ENCODE data around the gene PKIG.

PKIG gene

DNA sequence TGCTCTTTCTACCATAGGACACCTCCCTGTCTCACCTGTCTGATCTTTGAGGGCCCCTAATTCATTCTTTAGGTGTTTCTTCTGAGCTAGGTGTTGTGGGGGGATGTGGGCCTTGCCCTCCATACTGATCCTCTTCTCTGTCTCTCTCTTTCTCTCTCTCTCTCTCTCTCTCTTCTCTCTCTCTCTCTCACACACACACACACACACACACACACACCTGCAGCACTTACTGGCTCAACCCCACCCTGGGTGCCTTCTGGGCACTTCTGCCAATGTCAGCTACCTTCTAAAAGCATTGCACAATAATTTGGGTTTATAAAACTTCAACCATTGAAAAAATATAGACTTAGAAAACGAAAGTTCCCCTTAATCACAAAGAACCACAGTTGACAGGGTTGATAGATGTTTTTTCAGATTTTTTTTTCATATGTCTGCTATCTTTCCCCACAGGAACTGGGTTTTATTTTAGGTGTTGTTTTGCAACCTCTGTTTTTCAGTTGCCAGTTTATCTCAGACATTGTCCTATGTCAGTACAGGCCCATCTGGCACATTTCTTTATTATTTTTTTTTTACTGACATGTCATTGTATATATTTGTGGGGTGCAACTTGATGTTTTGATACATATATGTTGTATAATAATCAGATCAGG is 28.1 kb downstream of the PKIG start:
- peaks cover 2% of the 10 kb centered on the region in 2 donors for H3K9me3 ChIP-seq (replicated peaks in 1 of 2; ENCODE audit: control insufficient read depth in 2 of 2, insufficient read depth in 1 of 2, low read depth in 1 of 2, low read length in 2 of 2)
- H3K18ac ChIP-seq (ENCODE audit: low read length), result no peak overlapping the region
- no peak overlapping the region for H4K91ac ChIP-seq (ENCODE audit: low read depth, low read length, poor library complexity)
- no peak overlapping the region for H3K4me3 ChIP-seq (ENCODE audit: low read length in 2 of 2)
- H2BK12ac ChIP-seq (ENCODE audit: low read length), result no peak overlapping the region
- H3K36me3 ChIP-seq (replicated peaks in 1 of 2; ENCODE audit: control insufficient read depth in 2 of 2, insufficient read depth in 2 of 2, low read length in 2 of 2), result peaks cover 8 to 16% of the 10 kb centered on the region in 2 donors
- no peak overlapping the region for H2AK5ac ChIP-seq (ENCODE audit: low read depth, low read length)
- H2BK15ac ChIP-seq (ENCODE audit: low read length), result no peak overlapping the region
- no peak overlapping the region for H2AFZ ChIP-seq (ENCODE audit: low read length)
- no peak overlapping the region for H2BK120ac ChIP-seq (ENCODE audit: low read depth, low read length)
- H3K4me1 ChIP-seq (ENCODE audit: control insufficient read depth in 2 of 2, insufficient read depth in 1 of 2, low read depth in 1 of 2, low read length in 2 of 2), result peaks cover 2 to 17% of the 10 kb centered on the region in 2 donors
- no peak overlapping the region for H3K27ac ChIP-seq (replicated peaks; ENCODE audit: low read length)
- H3K9ac ChIP-seq (ENCODE audit: low read depth, low read length, poor library complexity), result peak overlapping the region; percentile 39
- no peak overlapping the region for H4K8ac ChIP-seq (ENCODE audit: low read depth, low read length)
- no peak overlapping the region for H3K14ac ChIP-seq (ENCODE audit: low read length)
- no peak overlapping the region for H3K4me2 ChIP-seq (ENCODE audit: insufficient read depth, low read length, poor library complexity, severe bottlenecking)
- H2BK5ac ChIP-seq (ENCODE audit: low read length), result no peak overlapping the region
- no peak for DNase-seq (ENCODE audit: low spot score)
- no CpG with 5 or more reads among the region's 1 CpG for WGBS, 2 donors (ENCODE audit: extremely low coverage in 2 of 2, insufficient read length in 2 of 2, insufficient replicate concordance in 1 of 2)
- no peak overlapping the region for H3K23ac ChIP-seq (ENCODE audit: low read depth, low read length, poor library complexity)
- no peaks in the 10 kb centered on the region for H3K27me3 ChIP-seq (ENCODE audit: control insufficient read depth in 3 of 3, insufficient read depth in 3 of 3, low read depth in 1 of 3, low read length in 3 of 3)
- H3K4ac ChIP-seq (ENCODE audit: low read length), result no peak overlapping the region
- H3K79me1 ChIP-seq (ENCODE audit: low read depth, low read length), result peaks cover 1% of the 10 kb centered on the region

DNA sequence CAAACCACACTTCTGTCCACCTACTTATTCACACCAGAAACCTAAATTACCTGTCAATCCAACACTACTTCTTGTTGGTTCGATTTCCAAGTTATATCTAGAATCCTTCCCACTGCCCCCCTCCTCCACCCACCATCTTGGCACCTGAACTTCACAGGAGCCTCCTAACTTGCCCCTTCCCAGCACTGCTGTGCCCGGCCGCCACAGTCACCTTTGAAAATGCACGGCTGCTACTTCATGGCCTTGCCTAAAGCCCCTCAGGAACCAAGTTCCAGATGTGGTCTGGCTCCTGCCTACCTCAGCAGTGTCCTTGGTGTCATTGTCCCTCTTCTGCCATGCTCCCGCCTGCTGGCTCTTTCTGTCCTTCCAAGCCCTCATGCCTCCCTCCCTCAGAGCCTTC is 31.2 kb downstream of the PKIG start:
- no CpG with 5 or more reads among the region's 5 CpGs for WGBS, 2 donors (ENCODE audit: extremely low coverage in 2 of 2, insufficient read length in 2 of 2, insufficient replicate concordance in 1 of 2)
- Histone ChIP-seq H3K9me3 (replicated peaks in 1 of 2; ENCODE audit: control insufficient read depth in 2 of 2, insufficient read depth in 1 of 2, low read depth in 1 of 2, low read length in 2 of 2) (no peaks in the 10 kb centered on the region), H3K27me3 (ENCODE audit: control insufficient read depth in 3 of 3, insufficient read depth in 3 of 3, low read depth in 1 of 3, low read length in 3 of 3) (no peaks in the 10 kb centered on the region), H3K23ac (ENCODE audit: low read depth, low read length, poor library complexity) (no peak overlapping the region), H2BK12ac (ENCODE audit: low read length) (no peak overlapping the region), H3K27ac (replicated peaks; ENCODE audit: low read length) (no peak overlapping the region), H2AFZ (ENCODE audit: low read length) (no peak overlapping the region), H3K14ac (ENCODE audit: low read length) (no peak overlapping the region), H3K4me3 (ENCODE audit: low read length in 2 of 2) (no peak overlapping the region), H4K8ac (ENCODE audit: low read depth, low read length) (no peak overlapping the region), H2AK5ac (ENCODE audit: low read depth, low read length) (no peak overlapping the region), H2BK15ac (ENCODE audit: low read length) (no peak overlapping the region), H3K4ac (ENCODE audit: low read length) (no peak overlapping the region), H4K91ac (ENCODE audit: low read depth, low read length, poor library complexity) (no peak overlapping the region), H3K4me2 (ENCODE audit: insufficient read depth, low read length, poor library complexity, severe bottlenecking) (no peak overlapping the region), H3K4me1 (ENCODE audit: control insufficient read depth in 2 of 2, insufficient read depth in 1 of 2, low read depth in 1 of 2, low read length in 2 of 2) (peaks cover 2 to 24% of the 10 kb centered on the region in 2 donors), H3K79me1 (ENCODE audit: low read depth, low read length) (peaks cover 1% of the 10 kb centered on the region), H2BK120ac (ENCODE audit: low read depth, low read length) (no peak overlapping the region), H3K18ac (ENCODE audit: low read length) (no peak overlapping the region), H3K9ac (ENCODE audit: low read depth, low read length, poor library complexity) (no peak overlapping the region), H3K36me3 (replicated peaks in 1 of 2; ENCODE audit: control insufficient read depth in 2 of 2, insufficient read depth in 2 of 2, low read length in 2 of 2) (peaks cover 22 to 44% of the 10 kb centered on the region in 2 donors), H2BK5ac (ENCODE audit: low read length) (no peak overlapping the region)
- DNase-seq (ENCODE audit: low spot score), result no peak

- Histone ChIP-seq H3K36me3 (replicated peaks in 1 of 2; ENCODE audit: control insufficient read depth in 2 of 2, insufficient read depth in 2 of 2, low read length in 2 of 2) (peaks cover 31 to 54% of the 10 kb centered on the region in 2 donors), H3K27ac (replicated peaks; ENCODE audit: low read length) (no peak overlapping the region), H3K4me3 (ENCODE audit: low read length in 2 of 2) (no peak overlapping the region)
Measured at GRCh38 chr20:44614525-44614924, 32.1 kb downstream of the PKIG start.

GRCh38 chr20:44615169-44615791 is 32.9 kb downstream of the PKIG start:
- Histone ChIP-seq H3K27me3 (ENCODE audit: control insufficient read depth in 3 of 3, insufficient read depth in 3 of 3, low read depth in 1 of 3, low read length in 3 of 3) (no peaks in the 10 kb centered on the region), H3K27ac (replicated peaks; ENCODE audit: low read length) (no peak overlapping the region), H3K36me3 (replicated peaks in 1 of 2; ENCODE audit: control insufficient read depth in 2 of 2, insufficient read depth in 2 of 2, low read length in 2 of 2) (peaks cover 34 to 61% of the 10 kb centered on the region in 2 donors)

More at GRCh38 chr20:44614525-44614924, 32.1 kb downstream of the PKIG start:
- no CpG with 5 or more reads among the region's 14 CpGs for WGBS, 2 donors (ENCODE audit: extremely low coverage in 2 of 2, insufficient read length in 2 of 2, insufficient replicate concordance in 1 of 2)
- no peak overlapping the region for H3K4me2 ChIP-seq (ENCODE audit: insufficient read depth, low read length, poor library complexity, severe bottlenecking)
- H3K9me3 ChIP-seq (replicated peaks in 1 of 2; ENCODE audit: control insufficient read depth in 2 of 2, insufficient read depth in 1 of 2, low read depth in 1 of 2, low read length in 2 of 2), result no peaks in the 10 kb centered on the region
- H4K8ac ChIP-seq (ENCODE audit: low read depth, low read length), result no peak overlapping the region
- DNase-seq (ENCODE audit: low spot score), result no peak
- no peak overlapping the region for H3K4ac ChIP-seq (ENCODE audit: low read length)
- no peak overlapping the region for H3K18ac ChIP-seq (ENCODE audit: low read length)
- peak overlapping the region; percentile 6 for H2AK5ac ChIP-seq (ENCODE audit: low read depth, low read length)
- H2BK120ac ChIP-seq (ENCODE audit: low read depth, low read length), result no peak overlapping the region
- no peak overlapping the region for H3K14ac ChIP-seq (ENCODE audit: low read length)
- no peak overlapping the region for H2BK15ac ChIP-seq (ENCODE audit: low read length)
- H3K27me3 ChIP-seq (ENCODE audit: control insufficient read depth in 3 of 3, insufficient read depth in 3 of 3, low read depth in 1 of 3, low read length in 3 of 3), result no peaks in the 10 kb centered on the region
- no peak overlapping the region for H4K91ac ChIP-seq (ENCODE audit: low read depth, low read length, poor library complexity)
- no peak overlapping the region for H3K23ac ChIP-seq (ENCODE audit: low read depth, low read length, poor library complexity)
- H3K9ac ChIP-seq (ENCODE audit: low read depth, low read length, poor library complexity), result no peak overlapping the region
- H2BK5ac ChIP-seq (ENCODE audit: low read length), result no peak overlapping the region
- peaks cover 2 to 18% of the 10 kb centered on the region in 2 donors for H3K4me1 ChIP-seq (ENCODE audit: control insufficient read depth in 2 of 2, insufficient read depth in 1 of 2, low read depth in 1 of 2, low read length in 2 of 2)
- no peak overlapping the region for H2AFZ ChIP-seq (ENCODE audit: low read length)
- no peak overlapping the region for H2BK12ac ChIP-seq (ENCODE audit: low read length)
- peaks cover 1% of the 10 kb centered on the region for H3K79me1 ChIP-seq (ENCODE audit: low read depth, low read length)

More at GRCh38 chr20:44615169-44615791, 32.9 kb downstream of the PKIG start:
- peaks cover 0 to 14% of the 10 kb centered on the region in 2 donors for H3K4me1 ChIP-seq (ENCODE audit: control insufficient read depth in 2 of 2, insufficient read depth in 1 of 2, low read depth in 1 of 2, low read length in 2 of 2)
- H3K18ac ChIP-seq (ENCODE audit: low read length), result no peak overlapping the region
- H4K91ac ChIP-seq (ENCODE audit: low read depth, low read length, poor library complexity), result no peak overlapping the region
- no peak overlapping the region for H3K4ac ChIP-seq (ENCODE audit: low read length)
- H2BK120ac ChIP-seq (ENCODE audit: low read depth, low read length), result no peak overlapping the region
- no CpG with 5 or more reads among the region's 10 CpGs for WGBS, 2 donors (ENCODE audit: extremely low coverage in 2 of 2, insufficient read length in 2 of 2, insufficient replicate concordance in 1 of 2)
- H3K9me3 ChIP-seq (replicated peaks in 1 of 2; ENCODE audit: control insufficient read depth in 2 of 2, insufficient read depth in 1 of 2, low read depth in 1 of 2, low read length in 2 of 2), result no peaks in the 10 kb centered on the region
- no peak overlapping the region for H2BK5ac ChIP-seq (ENCODE audit: low read length)
- DNase-seq (ENCODE audit: low spot score), result no peak
- no peak overlapping the region for H2AFZ ChIP-seq (ENCODE audit: low read length)
- no peak overlapping the region for H3K9ac ChIP-seq (ENCODE audit: low read depth, low read length, poor library complexity)
- peak overlapping the region; percentile 10 for H3K23ac ChIP-seq (ENCODE audit: low read depth, low read length, poor library complexity)
- H2BK15ac ChIP-seq (ENCODE audit: low read length), result no peak overlapping the region
- H3K4me2 ChIP-seq (ENCODE audit: insufficient read depth, low read length, poor library complexity, severe bottlenecking), result no peak overlapping the region
- no peak overlapping the region for H3K4me3 ChIP-seq (ENCODE audit: low read length in 2 of 2)
- H2BK12ac ChIP-seq (ENCODE audit: low read length), result no peak overlapping the region
- no peak overlapping the region for H2AK5ac ChIP-seq (ENCODE audit: low read depth, low read length)
- peaks cover 1% of the 10 kb centered on the region for H3K79me1 ChIP-seq (ENCODE audit: low read depth, low read length)
- no peak overlapping the region for H3K14ac ChIP-seq (ENCODE audit: low read length)
- H4K8ac ChIP-seq (ENCODE audit: low read depth, low read length), result no peak overlapping the region

All from neuronal stem cell (in vitro differentiated cells).